Tibial nerve (tissue), 3 donors: ENCODE results near the gene SNX25.

Experiments
- EP300 ChIP-seq, 2 donors: sonication (generic); formaldehyde crosslinking; IDR thresholded peaks; one replicate each; pipeline ENCODE4 v1.6.1; 2017; ENCODE audit warnings: antibody characterized with exemption in 2 of 2, mild to moderate bottlenecking in 1 of 2
- POLR2A ChIP-seq, 2 donors: fragments of 450-650 bp; IDR thresholded peaks; one replicate each; pipeline ENCODE4 v1.6.1; 2017; ENCODE audit warnings: antibody characterized with exemption in 2 of 2, mild to moderate bottlenecking in 2 of 2, moderate library complexity in 2 of 2

DNA sequence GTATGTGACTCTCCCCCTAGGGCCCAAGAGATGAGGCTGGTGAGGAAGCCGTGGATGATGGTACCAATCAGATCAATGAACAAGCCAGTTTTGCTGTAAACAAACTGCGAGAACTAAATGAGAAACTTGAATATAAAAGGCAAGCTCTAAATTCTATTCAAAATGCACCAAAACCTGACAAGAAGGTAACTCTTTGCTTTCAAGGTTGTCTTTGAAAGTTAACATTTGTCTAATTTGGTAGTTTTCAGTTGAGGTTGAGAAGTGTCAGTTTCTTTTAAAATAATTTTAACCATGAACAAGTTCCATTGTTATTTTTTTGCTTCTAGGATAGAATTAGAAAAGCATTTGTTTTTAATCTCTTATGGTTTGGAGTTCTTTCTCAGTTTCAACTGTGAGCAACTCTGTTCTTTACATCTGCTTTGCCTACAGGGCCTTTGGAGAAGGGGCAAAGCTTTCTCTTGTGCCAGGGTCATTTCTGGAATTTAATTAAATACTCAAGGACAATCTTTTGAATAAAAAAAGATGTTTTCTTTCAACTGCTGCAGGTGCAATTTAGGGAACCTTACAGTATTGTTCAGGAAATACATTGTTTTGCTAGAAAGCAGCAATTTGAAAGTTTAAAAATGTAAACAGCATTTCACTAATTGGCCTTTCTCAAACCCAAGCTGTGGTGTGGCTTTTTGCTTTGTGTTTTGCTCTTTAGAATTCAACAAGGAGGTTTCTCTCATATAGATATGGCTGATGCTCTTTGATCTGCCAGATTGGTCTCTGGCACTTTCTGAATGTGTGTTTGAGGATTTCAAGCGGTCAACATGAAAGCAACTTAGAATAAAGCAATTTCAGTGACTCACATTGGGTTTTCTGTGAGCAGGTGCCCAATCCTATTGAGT is 123.4 kb downstream of the SNX25 start:
- TF ChIP-seq EP300 (IDR thresholded peaks at IDR 0.05) (no peak), POLR2A (IDR thresholded peaks at IDR 0.05) (no peak)
